Skeletal muscle tissue (tissue), 4 donors: ENCODE results near the gene DMTF1. TPM values are rescaled to one million over a fixed set of nuclear protein-coding genes. Genes with fewer than 3 reads are reported as not detected.

Experiments
- H3K27ac ChIP-seq: one replicate; pipeline ENCODE4 v1.7.0; 2013; ENCODE audit warnings: mild to moderate bottlenecking, low read depth, low read length, inconsistent platforms
- H3K27me3 ChIP-seq, 3 donors: one replicate each; pipeline ENCODE4 v1.7.0; 2013; ENCODE audit warnings: low read length in 3 of 3; ENCODE audit not compliant: control insufficient read depth in 3 of 3, insufficient read depth in 3 of 3
- H3K36me3 ChIP-seq, 3 donors: one replicate each; pipeline ENCODE4 v1.7.0; 2013; ENCODE audit warnings: low read length in 3 of 3; ENCODE audit not compliant: control insufficient read depth in 3 of 3, insufficient read depth in 3 of 3
- H3K4me1 ChIP-seq, 3 donors: one replicate each; pipeline ENCODE4 v1.7.0; 2013; ENCODE audit warnings: low read length in 3 of 3, mild to moderate bottlenecking in 3 of 3; ENCODE audit not compliant: control insufficient read depth in 3 of 3, insufficient read depth in 3 of 3
- H3K4me3 ChIP-seq, 3 donors: one replicate each; pipeline ENCODE4 v1.7.0; 2013; ENCODE audit warnings: low read length in 3 of 3
- H3K9ac ChIP-seq, 3 donors: one replicate each; pipeline ENCODE4 v1.7.0; 2013; ENCODE audit warnings: low read length in 3 of 3, mild to moderate bottlenecking in 3 of 3, moderate library complexity in 2 of 3, low read depth in 1 of 3
- H3K9me3 ChIP-seq, 3 donors: one replicate each; pipeline ENCODE4 v1.7.0; 2013; ENCODE audit warnings: low read length in 3 of 3; ENCODE audit not compliant: control insufficient read depth in 3 of 3
- total RNA-seq: library from RNA; depleted of rRNA; stranded (reverse); fragments of >200 nt; gene quantifications from one replicate; pipeline ENCODE4 v1.2.3, GENCODE V29; 2014
- donor health status: Osteomylitis.

The DMTF1 gene
- total RNA-seq, 1 donor from 2014 or later, result 50.1 TPM

- H3K27me3 ChIP-seq, result no peaks in the 10 kb centered on the region
- H3K4me1 ChIP-seq, result no peaks in the 10 kb centered on the region
- no peak overlapping the region for H3K9ac ChIP-seq
- no peaks in the 10 kb centered on the region for H3K36me3 ChIP-seq
- H3K4me3 ChIP-seq, result no peak overlapping the region
- no peaks in the 10 kb centered on the region for H3K9me3 ChIP-seq
- no peak overlapping the region for H3K27ac ChIP-seq
Observed at GRCh38 chr7:87119581-87119980, 32.7 kb upstream of the DMTF1 start.

- Histone ChIP-seq H3K9me3 (no peaks in the 10 kb centered on the region), H3K27me3 (no peaks in the 10 kb centered on the region), H3K36me3 (no peaks in the 10 kb centered on the region), H3K27ac (no peak overlapping the region), H3K4me3 (no peak overlapping the region), H3K4me1 (no peaks in the 10 kb centered on the region), H3K9ac (no peak overlapping the region)
Observed at GRCh38 chr7:87123105-87123504, 29.1 kb upstream of the DMTF1 start.

GRCh38 chr7:87127019-87127418, 25.2 kb upstream of the DMTF1 start:
- H3K4me1 ChIP-seq, result no peaks in the 10 kb centered on the region
- H3K36me3 ChIP-seq, result no peaks in the 10 kb centered on the region
- H3K27ac ChIP-seq, result no peak overlapping the region
- H3K9me3 ChIP-seq, result no peaks in the 10 kb centered on the region
- no peaks in the 10 kb centered on the region for H3K27me3 ChIP-seq
- no peak overlapping the region for H3K9ac ChIP-seq
- H3K4me3 ChIP-seq, result no peak overlapping the region

GRCh38 chr7:87128861-87129267, 23.4 kb upstream of the DMTF1 start:
- no peaks in the 10 kb centered on the region for H3K36me3 ChIP-seq

GRCh38 chr7:87129332-87129731, 22.9 kb upstream of the DMTF1 start:
- no peak overlapping the region for H3K9ac ChIP-seq
- H3K4me1 ChIP-seq, result no peaks in the 10 kb centered on the region
- H3K36me3 ChIP-seq, result no peaks in the 10 kb centered on the region
- no peaks in the 10 kb centered on the region for H3K9me3 ChIP-seq
- no peaks in the 10 kb centered on the region for H3K27me3 ChIP-seq
- H3K27ac ChIP-seq, result no peak overlapping the region
- H3K4me3 ChIP-seq, result no peak overlapping the region

More at GRCh38 chr7:87128861-87129267, 23.4 kb upstream of the DMTF1 start:
- no peak overlapping the region for H3K27ac ChIP-seq
- no peak overlapping the region for H3K4me3 ChIP-seq
- no peaks in the 10 kb centered on the region for H3K27me3 ChIP-seq
- H3K9me3 ChIP-seq, result no peaks in the 10 kb centered on the region
- no peak overlapping the region for H3K9ac ChIP-seq
- H3K4me1 ChIP-seq, result no peaks in the 10 kb centered on the region

GRCh38 chr7:87129848-87130247, 22.4 kb upstream of the DMTF1 start:
- Histone ChIP-seq H3K27ac (no peak overlapping the region), H3K9me3 (no peaks in the 10 kb centered on the region), H3K4me1 (no peaks in the 10 kb centered on the region), H3K27me3 (no peaks in the 10 kb centered on the region), H3K9ac (no peak overlapping the region), H3K36me3 (no peaks in the 10 kb centered on the region), H3K4me3 (no peak overlapping the region)

GRCh38 chr7:87131771-87132170, 20.5 kb upstream of the DMTF1 start:
- H3K9ac ChIP-seq, result no peak overlapping the region
- no peak overlapping the region for H3K4me3 ChIP-seq
- H3K4me1 ChIP-seq, result no peaks in the 10 kb centered on the region
- no peaks in the 10 kb centered on the region for H3K9me3 ChIP-seq
- H3K36me3 ChIP-seq, result no peaks in the 10 kb centered on the region
- H3K27ac ChIP-seq, result no peak overlapping the region
- H3K27me3 ChIP-seq, result no peaks in the 10 kb centered on the region

- Histone ChIP-seq H3K36me3 (no peaks in the 10 kb centered on the region), H3K4me1 (no peaks in the 10 kb centered on the region), H3K9me3 (no peaks in the 10 kb centered on the region), H3K4me3 (no peak overlapping the region), H3K9ac (no peak overlapping the region), H3K27me3 (no peaks in the 10 kb centered on the region), H3K27ac (no peak overlapping the region)
Observed at GRCh38 chr7:87137271-87137670, 15.0 kb upstream of the DMTF1 start.

GRCh38 chr7:87139514-87139913, 12.7 kb upstream of the DMTF1 start:
- Histone ChIP-seq H3K27me3 (no peaks in the 10 kb centered on the region), H3K4me3 (no peak overlapping the region), H3K36me3 (no peaks in the 10 kb centered on the region), H3K9ac (no peak overlapping the region), H3K4me1 (no peaks in the 10 kb centered on the region), H3K9me3 (no peaks in the 10 kb centered on the region), H3K27ac (no peak overlapping the region)

- Histone ChIP-seq H3K36me3 (no peaks in the 10 kb centered on the region), H3K27me3 (peaks cover 0 to 2% (median 0%) of the 10 kb centered on the region in 3 donors), H3K4me3 (no peak overlapping the region), H3K9ac (no peak overlapping the region), H3K4me1 (no peaks in the 10 kb centered on the region), H3K27ac (no peak overlapping the region), H3K9me3 (no peaks in the 10 kb centered on the region)
Observed at GRCh38 chr7:87140271-87140748, 11.9 kb upstream of the DMTF1 start.
